NCI-H2196 (cell line): ENCODE data around the gene TOPBP1.
A peak's percentile ranks its signal among the peaks of the same experiment; 100 is the strongest.
"Not testable (repeated sequence)": the region's sequence is repeated elsewhere in the genome, so short reads cannot be mapped to it uniquely, and the experiment has no call there.

Experiments used
- DNase-seq: peaks from one replicate; lab custom pipeline; 2025; ENCODE audit not compliant: unreplicated experiment; lab: John Stamatoyannopoulos, UW

The TOPBP1 gene

DNA sequence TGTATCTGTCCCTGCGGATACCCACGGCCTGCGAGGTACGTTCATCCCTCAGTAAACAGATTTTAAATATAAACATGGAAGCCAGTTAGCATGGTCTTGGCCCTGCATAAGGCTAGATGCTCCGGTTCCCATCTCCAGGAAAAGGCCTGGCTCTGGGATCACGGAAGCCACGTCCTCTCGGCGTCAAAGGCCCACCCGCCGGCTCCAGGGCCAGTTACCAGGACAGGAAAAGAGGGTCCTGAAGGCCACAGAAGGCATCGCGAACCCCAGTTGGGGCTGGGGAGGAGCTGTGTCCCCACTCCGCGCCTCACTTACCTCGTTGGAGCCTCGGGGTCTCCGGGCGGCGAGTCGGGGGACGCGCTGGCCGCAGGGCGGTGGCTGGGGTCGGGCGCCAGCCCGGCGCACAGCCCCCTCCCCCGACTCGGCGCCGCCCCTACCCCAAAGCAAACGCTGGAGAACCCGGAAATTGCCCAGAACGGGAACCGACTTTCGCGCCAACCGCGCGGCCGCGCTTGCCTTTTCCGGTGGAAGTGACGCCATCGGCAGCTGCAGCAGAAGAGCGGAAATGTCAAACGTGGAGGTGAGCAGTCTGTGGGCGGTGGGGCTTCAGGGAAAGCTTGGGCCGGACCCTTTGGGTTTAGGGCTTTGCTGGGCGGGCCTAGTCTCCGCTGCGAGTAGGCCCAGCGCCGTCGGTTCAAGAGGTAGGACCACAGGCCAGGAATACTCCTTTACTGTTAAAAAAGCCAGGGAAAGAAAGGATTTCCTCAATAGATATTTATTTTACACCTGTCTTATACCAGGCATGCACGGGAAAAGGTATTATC, at the start of gene TOPBP1:
TOPBP1 (minus strand) TSS at position 488 of the 824 bp plus-strand sequence. CDS start 814 bp downstream, outside the sequence.
- DNase-seq, result peak; percentile 91

DNA sequence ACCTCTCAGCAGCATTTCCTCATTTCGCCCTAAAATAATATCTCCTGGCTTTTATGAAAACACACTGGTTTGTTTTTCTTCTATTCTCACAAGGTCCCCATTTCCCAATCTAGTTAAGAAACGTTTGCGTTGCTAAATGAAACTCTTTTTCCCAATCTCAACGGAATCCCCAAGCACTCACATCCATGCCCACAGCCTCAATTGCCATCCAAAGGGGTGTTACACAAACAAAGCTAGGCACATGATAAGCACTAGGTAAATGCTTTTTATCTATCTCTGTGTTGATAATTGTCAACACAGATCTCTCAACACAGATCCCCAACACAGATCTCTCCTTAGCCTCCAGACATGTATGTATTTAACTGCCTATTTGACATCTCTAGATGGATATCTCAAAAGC, 49.3 kb upstream of the TOPBP1 start:
- DNase-seq, result no peak

DNA sequence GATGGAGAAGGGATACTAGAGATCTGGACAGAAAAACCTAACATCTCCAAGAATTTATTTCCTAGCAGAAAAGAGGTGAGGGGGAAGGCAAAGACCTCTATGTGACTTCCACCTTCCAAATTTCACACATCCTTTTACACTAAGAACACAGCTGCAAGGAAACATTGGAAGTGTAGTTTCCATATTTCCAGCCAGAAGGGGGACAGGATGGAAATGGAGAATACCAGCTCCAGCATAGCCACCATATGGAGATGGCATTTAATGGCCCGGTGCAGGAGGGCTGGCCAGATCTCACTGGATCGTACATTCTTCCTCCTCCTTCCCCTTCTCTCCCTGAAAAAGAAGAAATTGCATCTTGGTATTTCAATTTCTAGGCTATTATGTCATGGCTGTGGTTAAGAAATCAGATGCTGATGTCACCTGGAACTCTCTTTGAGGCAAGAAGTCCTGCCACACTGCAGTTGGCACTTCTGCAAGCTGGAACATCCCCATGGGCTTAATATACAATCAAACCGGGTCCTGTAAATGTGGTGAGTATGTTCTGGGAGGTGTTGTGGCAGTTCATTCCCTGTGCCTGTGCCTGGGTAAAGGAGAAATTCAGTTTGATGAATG, 47.5 kb upstream of the TOPBP1 start:
- no peak for DNase-seq

DNA sequence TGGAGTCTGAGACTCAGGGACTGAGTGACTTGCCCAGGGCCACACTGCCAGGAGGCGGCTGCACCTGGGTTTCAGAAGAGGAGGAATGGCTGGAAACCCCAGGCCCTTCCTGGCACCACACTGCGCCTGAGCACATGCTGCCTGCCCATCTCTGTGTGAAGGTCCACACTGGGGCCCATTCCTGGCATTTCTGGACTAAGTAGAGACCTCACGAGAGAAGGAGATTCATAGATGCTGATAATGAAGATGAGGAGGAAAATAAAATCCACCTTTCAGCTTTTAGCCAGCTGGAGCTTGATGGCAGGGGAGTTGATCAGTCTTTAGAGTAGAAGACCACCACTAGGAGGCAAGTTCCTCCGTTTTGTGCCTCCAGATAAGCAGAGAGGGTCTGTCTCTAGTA, 44.3 kb upstream of the TOPBP1 start:
- DNase-seq, result no peak

DNA sequence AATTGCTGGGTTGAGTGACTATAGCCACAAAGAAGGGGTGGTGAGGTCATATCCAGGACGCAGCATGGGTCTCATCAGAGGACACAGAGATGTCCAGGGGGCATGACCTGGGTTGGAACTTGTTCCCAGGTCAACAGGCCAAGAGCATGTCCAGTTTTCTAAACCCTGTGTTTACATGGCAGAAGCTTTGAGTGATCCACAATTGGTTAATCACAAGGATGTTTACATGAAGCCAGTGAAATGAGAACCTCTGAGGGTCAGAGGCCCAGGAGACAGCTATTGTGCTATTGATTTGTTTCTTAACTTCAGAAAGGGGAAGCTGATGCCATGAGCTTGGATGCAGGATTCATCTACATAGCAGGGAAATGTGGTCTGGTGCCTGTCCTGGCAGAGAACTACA, 42.2 kb upstream of the TOPBP1 start:
- no peak for DNase-seq

DNA sequence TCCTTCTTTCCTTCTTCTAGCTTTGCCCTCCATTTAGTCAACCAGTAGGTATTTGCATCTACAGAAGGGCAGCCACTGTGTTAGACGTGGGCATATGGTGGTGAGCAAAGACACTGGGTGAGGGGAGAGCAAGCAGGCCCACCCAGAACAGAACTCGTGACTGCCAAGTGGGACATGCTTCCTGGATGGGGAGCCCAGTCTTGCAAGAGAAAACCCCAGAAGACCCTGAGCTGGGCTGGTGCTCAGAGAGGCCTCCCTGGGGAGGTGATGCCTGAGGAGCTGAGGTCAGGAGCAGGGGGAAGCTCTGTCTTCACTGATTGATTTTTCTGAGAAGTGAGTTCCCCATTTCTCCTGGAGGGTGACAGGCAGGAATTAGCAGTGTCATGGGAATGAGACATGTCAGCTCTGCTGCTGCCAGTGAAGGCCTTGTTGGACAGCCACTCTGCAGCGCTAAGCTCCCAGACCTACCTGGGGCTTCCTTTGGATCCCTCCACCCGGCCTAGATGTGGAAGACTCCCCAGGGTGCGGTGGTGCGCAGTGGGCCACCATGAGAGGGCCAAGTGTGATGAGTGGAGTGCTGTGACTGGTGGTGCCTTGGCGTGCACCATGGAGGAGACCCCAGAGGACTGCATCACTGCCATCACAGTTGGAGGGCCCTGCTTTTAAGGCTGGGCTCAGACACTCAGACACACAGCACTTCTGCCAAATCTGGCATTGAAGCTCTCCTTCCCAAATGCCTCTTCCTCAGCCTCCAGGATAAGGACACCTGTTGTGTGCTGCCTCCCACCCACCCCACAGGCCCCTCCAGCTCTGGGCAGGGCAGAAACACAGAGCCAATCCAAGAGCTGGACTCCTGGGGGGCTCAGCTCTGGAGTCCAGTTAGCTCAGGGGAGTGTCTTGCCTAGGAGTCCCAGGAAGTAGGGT, 40.0 kb upstream of the TOPBP1 start:
- no peak for DNase-seq

DNA sequence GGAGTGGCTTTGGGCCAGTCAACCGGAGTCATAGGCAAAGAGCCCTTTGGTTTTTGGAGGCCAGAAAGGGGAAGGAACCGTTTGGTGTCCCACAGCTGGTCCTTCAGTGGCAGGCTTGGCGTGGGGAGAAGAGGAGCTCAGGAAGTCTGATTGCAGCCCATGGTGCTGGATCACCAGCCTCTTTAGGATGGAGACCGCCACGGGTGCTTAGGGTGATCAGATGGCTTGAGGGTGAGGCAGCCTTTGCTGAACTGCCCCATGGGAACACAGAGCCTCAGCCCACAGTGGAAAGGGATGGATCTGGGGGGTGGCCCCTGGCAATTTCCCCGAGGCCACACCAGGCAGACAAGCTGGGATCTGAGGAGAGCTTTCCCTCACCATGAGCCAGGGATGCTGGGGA, 38.6 kb upstream of the TOPBP1 start:
- no peak for DNase-seq

DNA sequence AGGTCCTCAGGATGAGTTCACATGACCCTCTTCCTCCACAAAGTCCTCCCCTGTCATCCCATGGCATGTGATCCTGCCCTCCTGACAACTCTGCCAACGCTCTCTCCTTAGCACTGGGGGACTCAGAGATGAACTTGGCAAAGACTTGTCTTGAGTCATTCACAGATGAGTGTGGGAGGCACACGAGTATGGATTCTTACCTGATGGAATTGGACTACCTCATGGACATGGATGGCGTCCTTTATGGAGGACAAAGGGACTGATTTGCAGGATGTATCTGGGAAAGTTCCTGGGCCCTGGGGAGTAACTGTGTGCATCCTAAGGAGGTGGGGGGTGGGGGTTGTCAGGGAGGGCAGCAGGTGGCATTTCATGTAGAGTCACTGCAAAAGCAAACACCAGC, 38.2 kb upstream of the TOPBP1 start:
- no peak for DNase-seq

DNA sequence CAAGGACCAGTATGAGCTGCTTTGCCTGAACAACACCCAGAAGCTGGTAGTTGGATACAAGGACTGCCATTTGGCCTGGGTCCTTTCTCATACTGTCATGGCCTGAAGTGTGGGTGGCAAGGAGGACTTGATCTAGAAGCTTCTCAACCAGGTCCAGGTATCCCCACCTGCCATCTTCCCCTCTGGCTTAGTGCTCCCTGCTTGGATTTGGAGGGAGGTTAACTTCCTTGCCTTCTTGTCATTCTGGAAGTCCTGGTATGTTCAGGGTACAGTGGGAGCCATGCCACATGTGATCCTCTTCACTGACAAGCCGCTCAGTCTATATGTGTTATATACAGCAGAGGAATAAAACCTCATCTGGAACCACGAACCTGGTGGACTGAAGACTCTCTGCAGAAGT, 37.7 kb upstream of the TOPBP1 start:
- no peak for DNase-seq

DNA sequence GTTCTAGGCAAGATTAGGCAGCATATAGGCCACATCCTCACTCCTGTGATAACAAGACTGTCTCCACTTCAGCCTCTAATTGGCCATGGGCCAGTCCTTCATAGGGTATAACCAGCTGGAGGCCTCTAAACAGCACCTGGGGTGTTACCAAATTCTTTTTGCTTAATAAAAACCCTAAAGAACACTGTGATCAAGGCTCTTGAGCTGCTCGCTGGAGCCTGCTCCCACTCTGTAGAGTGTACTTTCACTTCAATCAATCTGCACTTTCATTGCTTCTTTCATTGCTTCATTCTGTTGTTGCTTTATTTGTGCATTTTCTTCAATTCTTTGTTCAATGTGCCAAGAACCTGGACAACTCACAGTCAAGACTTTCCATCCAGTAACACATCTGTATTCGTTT, 36.2 kb upstream of the TOPBP1 start:
- DNase-seq, result no peak

DNA sequence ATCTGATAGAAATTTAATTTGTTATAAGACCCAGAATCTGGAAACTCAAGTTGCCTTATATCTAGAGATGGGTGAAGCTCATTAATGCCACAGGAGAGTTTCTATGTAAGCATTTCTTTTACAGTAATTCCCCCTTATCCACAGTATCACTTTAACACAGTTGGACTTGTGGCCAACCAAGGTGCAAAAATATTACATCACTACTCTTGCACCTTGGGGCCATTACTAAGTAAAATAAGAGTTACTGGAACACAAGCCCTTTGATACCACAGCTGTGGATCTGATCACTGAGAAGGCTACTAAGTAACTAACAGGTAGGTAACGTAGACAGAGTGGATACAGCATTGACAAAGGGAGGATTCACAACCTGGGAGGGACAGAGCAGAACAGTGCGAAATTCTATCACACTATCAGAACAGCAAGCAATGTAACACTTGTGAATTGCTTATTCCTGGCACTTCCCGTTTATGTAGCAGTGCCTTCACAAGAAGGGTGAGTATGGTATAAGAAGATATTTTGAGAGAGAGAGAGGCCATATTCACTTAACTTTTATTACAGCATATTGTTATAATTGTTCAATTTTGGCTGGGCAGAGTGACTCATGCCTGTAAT, 33.9 kb upstream of the TOPBP1 start:
- DNase-seq, result no peak

DNA sequence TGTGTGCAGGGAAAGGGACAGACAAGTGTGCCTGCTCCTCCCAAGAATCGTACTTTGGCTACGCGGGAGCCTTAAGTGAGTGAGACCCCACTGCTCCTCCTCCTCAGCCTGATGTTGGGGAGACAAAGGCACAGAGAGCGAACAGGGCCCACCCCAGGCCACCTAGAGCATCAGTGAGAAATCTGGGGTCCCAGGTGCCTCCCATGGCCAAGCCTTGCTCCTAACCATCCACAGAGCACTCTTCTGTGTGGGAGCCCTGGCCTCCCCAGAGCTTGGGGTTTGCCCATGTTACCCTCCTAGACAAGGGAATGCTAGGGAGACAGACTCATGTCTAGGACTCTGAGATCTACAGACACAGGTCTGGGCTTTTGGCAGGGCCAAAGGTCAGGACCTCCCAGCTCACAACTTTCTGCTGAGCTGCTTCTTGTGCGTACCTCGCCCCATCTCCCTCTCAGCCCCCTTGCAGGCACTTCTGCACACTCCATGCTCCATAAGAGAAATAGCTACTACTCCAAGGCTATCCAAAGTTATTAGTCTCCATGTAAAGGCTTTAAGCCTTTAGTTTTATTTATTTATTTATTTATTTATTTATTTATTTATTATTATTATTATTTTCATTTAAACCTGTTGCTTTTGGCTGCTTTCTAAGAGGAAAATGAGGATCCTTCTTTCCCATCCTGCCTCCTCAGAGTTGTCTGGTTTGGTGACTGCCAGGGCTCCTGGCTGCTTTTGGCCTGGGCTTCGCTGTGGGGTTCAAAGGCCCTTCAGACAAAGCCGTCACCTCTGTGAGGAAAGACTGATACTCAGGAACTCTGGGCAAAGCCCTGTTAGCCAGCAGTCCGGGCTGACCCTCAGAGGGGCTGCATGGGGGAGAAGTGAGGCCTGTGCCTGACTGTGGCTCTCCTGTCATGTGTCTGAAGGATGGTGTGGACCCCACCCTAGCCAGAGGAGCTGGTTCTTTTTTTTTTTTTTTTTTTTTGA, 32.8 kb upstream of the TOPBP1 start:
- DNase-seq, result no peak

DNA sequence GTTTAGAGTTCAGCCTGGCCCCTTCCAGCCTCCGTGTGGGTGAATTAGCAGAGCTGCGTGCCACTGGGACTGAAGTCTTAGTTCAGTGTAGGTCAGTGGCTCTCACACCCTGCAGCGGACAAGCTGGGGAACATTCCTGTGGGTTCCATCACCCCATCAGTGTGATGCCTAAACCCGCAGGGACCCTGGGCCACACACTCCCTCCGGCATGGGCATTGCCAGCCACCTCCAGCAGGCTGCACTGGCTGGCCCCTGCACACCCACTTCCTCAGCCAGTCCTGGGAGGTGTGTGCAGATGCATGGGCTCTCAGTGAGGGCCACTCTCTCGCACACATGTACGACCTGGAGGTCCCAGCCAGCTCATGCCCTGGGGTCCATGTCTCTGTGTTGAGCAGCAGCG, 32.1 kb upstream of the TOPBP1 start:
- no peak for DNase-seq

DNA sequence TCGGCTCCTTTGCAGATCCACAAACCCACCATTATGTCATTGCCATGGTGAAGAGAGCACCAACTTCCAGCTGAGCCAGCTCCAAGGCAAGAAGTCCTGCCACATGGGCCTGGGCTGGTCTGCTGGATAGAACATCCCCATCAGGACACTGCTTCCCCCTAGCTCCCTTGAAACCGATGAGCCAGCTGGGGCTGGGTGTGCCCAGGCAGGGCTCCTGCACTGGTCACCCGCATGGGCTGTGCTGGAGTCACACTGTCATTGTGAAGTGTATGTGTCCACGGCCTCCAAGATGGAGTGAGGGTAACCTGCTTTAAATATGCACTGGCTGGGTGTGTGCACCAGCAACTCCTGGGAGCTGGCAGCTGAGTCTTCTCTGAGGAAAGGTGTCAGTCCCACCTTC, 31.0 kb upstream of the TOPBP1 start:
- DNase-seq, result no peak

DNA sequence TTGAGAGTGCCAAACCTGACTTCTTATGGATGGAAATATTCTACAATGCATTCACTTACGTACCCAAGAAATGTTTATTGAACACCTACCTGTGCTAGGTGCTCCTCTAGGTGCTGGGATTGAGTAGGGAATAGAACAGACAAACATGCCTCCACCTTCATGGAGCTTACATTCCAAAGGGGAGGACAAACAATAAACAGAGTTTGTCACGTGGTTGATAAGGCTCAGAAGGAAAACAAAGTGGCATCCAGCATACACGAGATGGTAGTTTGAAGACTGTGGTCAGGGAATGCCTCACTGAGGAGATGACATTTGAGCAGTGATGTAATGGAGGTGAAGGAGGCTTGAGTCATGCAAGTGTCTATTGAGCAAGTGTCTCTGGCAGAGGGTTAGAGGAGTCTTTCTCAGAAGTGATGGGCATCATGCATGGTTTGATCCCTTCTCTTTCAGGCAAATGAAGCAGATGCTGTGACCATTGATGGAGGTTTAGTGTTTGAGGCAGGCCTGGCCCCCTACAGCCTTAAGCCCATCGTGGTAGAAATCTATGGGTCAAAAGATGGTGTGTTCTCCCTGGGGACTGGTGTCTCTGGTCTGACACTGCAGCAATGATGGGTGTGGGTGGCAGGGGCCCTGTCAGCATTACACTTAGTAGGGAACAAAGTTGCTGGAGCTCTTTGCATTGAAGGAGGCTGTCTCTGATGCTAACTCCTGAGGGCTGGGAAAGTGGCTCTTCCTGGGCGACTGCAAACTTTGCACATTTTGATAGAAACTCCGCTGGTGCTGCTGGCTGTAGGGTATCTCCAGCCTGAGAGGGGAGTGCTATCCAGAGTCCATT, 29.7 kb upstream of the TOPBP1 start:
- no peak for DNase-seq

DNA sequence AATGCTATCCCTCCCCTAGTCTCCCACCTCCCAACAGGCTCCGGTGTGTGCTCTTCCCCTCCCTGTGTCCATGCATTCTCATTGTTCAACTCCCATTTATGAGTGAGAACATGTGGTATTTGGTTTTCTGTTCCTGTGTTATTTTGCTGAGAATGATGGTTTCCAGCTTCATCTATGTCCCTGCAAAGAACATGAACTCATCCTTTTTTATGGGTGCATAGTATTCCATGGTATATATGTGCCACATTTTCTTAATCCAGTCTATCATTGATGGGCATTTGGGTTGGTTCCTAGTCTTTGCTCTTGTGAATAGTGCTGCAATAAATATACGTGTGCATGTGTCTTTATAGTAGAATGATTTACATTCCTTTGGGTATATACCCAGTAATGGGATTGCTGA, 16.3 kb upstream of the TOPBP1 start:
- DNase-seq, result not testable (repeated sequence)

DNA sequence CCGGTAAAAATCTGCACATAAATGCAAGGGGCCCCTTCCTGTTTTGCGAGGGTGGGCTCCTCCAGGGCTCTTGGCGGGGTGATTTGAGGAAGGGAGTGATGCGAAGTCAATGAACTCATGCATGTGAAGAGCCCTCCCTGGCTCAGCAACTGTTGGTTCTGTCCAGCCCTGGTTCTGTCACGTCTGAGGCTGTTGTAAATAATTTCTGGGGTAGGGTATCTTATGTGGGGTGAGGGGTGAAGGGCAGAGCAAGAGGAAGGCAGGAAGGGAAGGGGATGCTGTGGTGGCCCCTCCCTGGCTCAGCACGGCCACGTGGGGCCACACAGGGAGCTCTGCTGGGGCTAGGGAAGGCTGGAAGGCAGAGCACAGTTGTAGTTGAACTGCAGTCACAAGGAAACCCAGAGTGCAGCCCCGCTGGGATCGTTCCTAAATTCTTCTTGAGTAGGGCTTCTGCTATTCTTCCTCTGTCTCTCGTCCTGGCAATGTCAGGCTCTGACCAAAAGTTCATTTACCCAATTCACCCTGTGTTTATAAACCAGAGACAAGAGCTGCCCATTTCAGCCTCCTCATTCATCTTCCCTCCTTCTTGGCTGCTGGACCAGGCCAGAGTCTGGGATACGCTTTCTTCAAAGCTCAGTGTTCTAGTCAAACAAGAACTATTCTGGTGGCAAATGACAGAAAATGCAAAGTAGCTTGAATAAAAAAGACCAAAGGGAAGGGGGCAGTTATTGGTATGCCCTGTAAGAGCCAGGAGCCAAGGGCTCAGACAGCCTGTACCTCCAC, 14.8 kb upstream of the TOPBP1 start:
- no peak for DNase-seq

DNA sequence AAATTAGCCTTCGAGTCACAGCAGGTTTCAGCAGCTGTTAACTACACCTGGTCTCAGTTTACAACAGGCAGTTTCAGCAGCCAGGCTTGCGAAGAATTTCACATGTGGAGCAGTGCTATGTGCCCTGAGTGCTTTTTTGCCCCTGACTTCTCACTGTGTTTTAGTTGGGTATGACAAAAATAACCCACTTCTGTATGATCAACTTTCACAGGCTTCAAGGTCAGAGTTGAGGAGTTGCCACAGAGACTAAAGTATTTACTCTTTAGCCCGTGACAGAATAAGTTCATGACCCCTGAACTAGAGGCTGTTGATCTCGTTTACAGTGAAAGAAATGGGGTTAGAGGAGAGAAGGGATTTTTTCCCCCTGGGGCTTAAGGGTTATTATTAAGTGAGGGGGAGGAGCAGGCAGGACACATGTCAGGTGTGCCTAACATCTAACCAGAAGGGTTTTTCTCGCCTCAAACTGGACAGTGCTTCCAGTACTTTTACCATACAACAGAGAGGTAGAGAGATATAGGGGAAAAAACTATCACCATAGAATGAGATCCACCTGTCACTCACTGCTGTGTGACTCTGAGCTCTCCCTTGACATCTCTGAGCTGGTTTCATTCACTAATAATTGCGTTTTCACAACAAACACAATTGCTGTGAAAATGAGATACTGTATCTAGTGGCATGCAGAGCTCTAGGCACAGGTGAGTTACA, 14.0 kb upstream of the TOPBP1 start:
- no peak for DNase-seq
